GM12878 (cell line): Measurements from ENCODE around the gene CD93. TPM values are rescaled to one million over a fixed set of nuclear protein-coding genes. Genes with fewer than 3 reads are reported as not detected.

Experiments used
- ATAC-seq: fragments of 200-7000 bp; cut with Tn5 transposase; 3 replicates; pipeline ENCODE4 v1.9.1; 2020; ENCODE audit warnings: mild to moderate bottlenecking, moderate library complexity
- BruUV-seq: library from RNA; stranded (reverse); fragments of 400-500 nt; replicated peaks from 2 replicates; lab custom pipeline; 2021; lab: Mats Ljungman, UMichigan
- CTCF ChIA-PET: fragments of 300-600 bp; sonication (Branson Sonifier 250); formaldehyde crosslinking; extraction: SDS; loops from one replicate; lab custom pipeline; 2021; ENCODE audit warnings: inconsistent platforms; lab: Yijun Ruan, JAX
- POLR2A ChIA-PET: fragments of 350-600 bp; formaldehyde crosslinking; extraction: SDS; loops from one replicate; lab custom pipeline; 2021; ENCODE audit warnings: inconsistent platforms; lab: Charles Lee
- RAD21 ChIA-PET: fragments of 300-600 bp; sonication (Branson Sonifier 250); formaldehyde crosslinking; loops from one replicate; lab custom pipeline; 2023; ENCODE audit warnings: antibody characterized with exemption; ENCODE audit not compliant: unreplicated experiment; lab: Charles Lee
- SMC1A ChIA-PET: fragments of 300-600 bp; sonication (Branson Sonifier 250); formaldehyde crosslinking; loops from one replicate; lab custom pipeline; 2023; ENCODE audit not compliant: unreplicated experiment, uncharacterized antibody; lab: Charles Lee
- DNase-seq: peaks from one replicate; pipeline ENCODE4 v3.0.0-alpha.2; 2011; ENCODE audit warnings: low read depth, low spot score
- FAIRE-seq: peaks from 3 replicates; lab custom pipeline; 2011; peaks lifted over from hg19 to GRCh38; lab: Jason Lieb, UNC
- H2AFZ ChIP-seq: 2 replicates; pipeline ENCODE4 v1.6.0; 2011; ENCODE audit warnings: low read depth, low read length, control low read depth; ENCODE audit not compliant: control insufficient read depth
- H3K27ac ChIP-seq: 2 replicates; pipeline ENCODE4 v1.5.1; 2011; ENCODE audit warnings: control low read depth; ENCODE audit not compliant: control insufficient read depth, insufficient read depth
- H3K27me3 ChIP-seq, 2 experiments: replicated peaks in 1 of 2; 2 replicates each; pipeline versions ENCODE4 v1.6.0 to v1.6.1; 2011; ENCODE audit warnings: low read length in 1 of 2; ENCODE audit not compliant: control insufficient read depth in 2 of 2, insufficient read depth in 2 of 2
- H3K36me3 ChIP-seq, 2 experiments: 2 replicates each; pipeline ENCODE4 v1.5.1; 2011; ENCODE audit warnings: low read length in 1 of 2; ENCODE audit not compliant: control insufficient read depth in 2 of 2, insufficient read depth in 2 of 2
- H3K4me1 ChIP-seq: 2 replicates; pipeline ENCODE4 v1.6.1; 2011; ENCODE audit warnings: mild to moderate bottlenecking, low read length, moderate library complexity, mixed read lengths; ENCODE audit not compliant: control insufficient read depth, insufficient read depth
- H3K4me2 ChIP-seq: 2 replicates; pipeline ENCODE4 v1.6.0; 2011; ENCODE audit warnings: control low read depth; ENCODE audit not compliant: control insufficient read depth, insufficient read depth
- H3K4me3 ChIP-seq: fragments of 200-600 bp; sonication (generic); 2 replicates; pipeline ENCODE4 v1.5.1; 2016
- H3K79me2 ChIP-seq: 2 replicates; pipeline ENCODE4 v1.6.0; 2011; ENCODE audit warnings: low read length; ENCODE audit not compliant: control insufficient read depth, insufficient read depth
- H3K9ac ChIP-seq: 2 replicates; pipeline ENCODE4 v1.8.0; 2011; ENCODE audit warnings: low read length, control low read depth, mixed read lengths; ENCODE audit not compliant: control insufficient read depth, insufficient read depth
- H3K9me3 ChIP-seq: replicated peaks from 3 replicates; pipeline ENCODE4 v1.5.1; 2011; ENCODE audit warnings: mild to moderate bottlenecking, low read length; ENCODE audit not compliant: control insufficient read depth, insufficient read depth
- H4K20me1 ChIP-seq: 2 replicates; pipeline ENCODE4 v1.6.0; 2011; ENCODE audit not compliant: control insufficient read depth, insufficient read depth
- JUNB ChIP-seq: IDR thresholded peaks from 2 replicates; pipeline ENCODE4 v1.6.1; 2016; ENCODE audit warnings: antibody characterized with exemption, mild to moderate bottlenecking
- LARP7 ChIP-seq: fragments of 450-650 bp; IDR thresholded peaks from 2 replicates; pipeline ENCODE4 v1.6.1; 2017; ENCODE audit warnings: mild to moderate bottlenecking
- NBN ChIP-seq: fragments of 450-650 bp; IDR thresholded peaks from 2 replicates; pipeline ENCODE4 v1.6.1; 2016
- SMAD5 ChIP-seq: IDR thresholded peaks from 2 replicates; pipeline ENCODE4 v1.6.1; 2016; ENCODE audit warnings: antibody characterized with exemption, low read depth
- WGBS: methylation state at CpG from one replicate; pipeline ENCODE4 v1.1.6; 2016; ENCODE audit warnings: low lambda C conversion rate; ENCODE audit not compliant: insufficient replicate concordance, insufficient coverage; ENCODE audit errors: missing lambda C conversion rate; 5-methylcytosine and 5-hydroxymethylcytosine counted together
- in situ Hi-C: fragments of 300-500 bp; cut with MboI; formaldehyde crosslinking; loops from 9 replicates; pipeline ENCODE4 v1.14.3; 2018; ENCODE audit warnings: mixed read lengths
- intact Hi-C: fragments of 100-400 bp; cut with micrococcal nuclease; formaldehyde crosslinking; loops from one replicate; pipeline ENCODE4 v1.14.2; 2022; ENCODE audit not compliant: unreplicated experiment
- polyA plus RNA-seq, 11 experiments: library from polyadenylated mRNA; depleted of rRNA in 4 of 11; unstranded in 6 of 11; stranded (reverse) in 5 of 11; fragments of >200 nt; fragmentation: Nextera tagmentation in 4 of 11; fragmentation: Illumina TruSeq in 1 of 11; extraction: Ambion mirVana in 4 of 11; extraction: Trizol in 1 of 11; gene quantifications; 1 replicate in 1 of 11; 2 replicates in 10 of 11; pipeline versions ENCODE4 v1.2.1 to v1.2.3, GENCODE V29; 2011 to 2016; ENCODE audit warnings: inconsistent platforms in 2 of 11, missing spikeins in 2 of 11, low read depth in 1 of 11
- total RNA-seq, 4 experiments: library from RNA; depleted of rRNA in 3 of 4; stranded (reverse); fragments of >200 nt in 3 of 4; fragmentation: Illumina TruSeq in 1 of 4; extraction: Trizol in 1 of 4; gene quantifications; 2 replicates each; pipeline versions ENCODE4 v1.2.1 to v1.2.3, GENCODE V29; 2013 to 2021
- TF ChIP-seq, protein P1 (sequence below): IDR thresholded peaks from 2 replicates; pipeline ENCODE4 v1.6.1; 2012; ENCODE audit warnings: low read length, inconsistent platforms
- TF ChIP-seq, protein P2 (sequence below): IDR thresholded peaks from 2 replicates; pipeline ENCODE4 v1.6.1; 2011; ENCODE audit warnings: low read depth, mild to moderate bottlenecking, low read length, moderate library complexity, borderline replicate concordance; ENCODE audit errors: extremely low read depth

CD93 gene
- total and polyA plus RNA-seq, 10 of the 15 experiments (the other 5 are each of a cell fraction or from before 2014, with no cell fraction given), result 0.20 to 2.7 (median 0.92) TPM

DNA sequence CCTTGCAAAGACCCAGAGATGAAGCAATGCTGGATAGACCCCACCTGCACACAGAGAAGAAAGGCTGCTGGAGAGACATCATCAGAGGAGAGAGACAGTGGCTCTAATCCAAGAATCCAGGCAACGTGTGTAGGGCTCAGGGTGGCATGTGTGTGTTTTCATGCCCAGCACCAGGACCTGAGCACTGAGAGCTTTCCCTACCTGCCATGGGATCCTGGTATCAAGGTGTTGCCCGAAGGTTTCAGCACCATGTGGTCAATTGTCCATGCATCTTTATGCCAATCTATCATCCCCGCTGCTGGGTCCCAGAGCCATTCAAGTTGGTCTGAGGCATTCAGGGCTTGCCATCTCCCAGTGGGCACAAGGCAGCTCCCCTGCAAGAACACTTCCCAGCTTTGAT is 7.5 kb upstream of the CD93 start:
- WGBS, result 17% methylated on average over 3 of the region's 3 CpGs
- ChIA-PET RAD21 (no interaction called here), POLR2A (interaction anchor here (1.0 to 1.9 kb wide), 2 partner anchors 10 to 33 kb away, joined by 3 to 4 read pairs; no protein-coding TSS in a partner anchor), CTCF (no interaction called here), SMC1A (interaction anchor here (1.0 to 1.2 kb wide), 4 partner anchors 22 to 30 kb away, joined by 3 to 4 read pairs (median 3); no protein-coding TSS in a partner anchor)
- DNase-seq (no peak), ATAC-seq (no peak), FAIRE-seq (no peak)
- H2AFZ ChIP-seq, result no peak overlapping the region
- no peak overlapping the region for H3K9ac ChIP-seq
- no peaks in the 10 kb centered on the region for H3K79me2 ChIP-seq
- intact Hi-C loops (no loop called here), in situ Hi-C loops (no loop called here)
- H3K4me1 ChIP-seq, result no peaks in the 10 kb centered on the region; the same call in 1 of the 2 replicates
- no peaks in the 10 kb centered on the region for H3K36me3 ChIP-seq
- TF ChIP-seq LARP7 (no peak), SMAD5 (no peak), JUNB (no peak), NBN (no peak)
- TF ChIP-seq, protein P1, sequence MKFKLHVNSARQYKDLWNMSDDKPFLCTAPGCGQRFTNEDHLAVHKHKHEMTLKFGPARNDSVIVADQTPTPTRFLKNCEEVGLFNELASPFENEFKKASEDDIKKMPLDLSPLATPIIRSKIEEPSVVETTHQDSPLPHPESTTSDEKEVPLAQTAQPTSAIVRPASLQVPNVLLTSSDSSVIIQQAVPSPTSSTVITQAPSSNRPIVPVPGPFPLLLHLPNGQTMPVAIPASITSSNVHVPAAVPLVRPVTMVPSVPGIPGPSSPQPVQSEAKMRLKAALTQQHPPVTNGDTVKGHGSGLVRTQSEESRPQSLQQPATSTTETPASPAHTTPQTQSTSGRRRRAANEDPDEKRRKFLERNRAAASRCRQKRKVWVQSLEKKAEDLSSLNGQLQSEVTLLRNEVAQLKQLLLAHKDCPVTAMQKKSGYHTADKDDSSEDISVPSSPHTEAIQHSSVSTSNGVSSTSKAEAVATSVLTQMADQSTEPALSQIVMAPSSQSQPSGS, result no peak
- TF ChIP-seq, protein P2, sequence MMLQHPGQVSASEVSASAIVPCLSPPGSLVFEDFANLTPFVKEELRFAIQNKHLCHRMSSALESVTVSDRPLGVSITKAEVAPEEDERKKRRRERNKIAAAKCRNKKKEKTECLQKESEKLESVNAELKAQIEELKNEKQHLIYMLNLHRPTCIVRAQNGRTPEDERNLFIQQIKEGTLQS, result no peak
- peaks cover 0 to 6% of the 10 kb centered on the region in 2 experiments; a peak in 1 of 4 replicates for H3K27me3 ChIP-seq
- no peaks in the 10 kb centered on the region for H3K9me3 ChIP-seq
- H3K4me2 ChIP-seq, result no peak overlapping the region
- no peak overlapping the region for H3K27ac ChIP-seq
- H4K20me1 ChIP-seq, result no peaks in the 10 kb centered on the region
- H3K4me3 ChIP-seq, result no peak overlapping the region
- no TSS peak for BruUV-seq
